T-helper 2 cell treated with Interferon-gamma antibody and Interleukin-4, amounts not matched to agents 100 ng/mL and 5 ng/mL, for 36 hours (primary cell): ENCODE results near the gene TOPBP1. TPM values are rescaled to one million over a fixed set of nuclear protein-coding genes. Genes with fewer than 3 reads are reported as not detected.
"Not testable (repeated sequence)": the region's sequence is repeated elsewhere in the genome, so short reads cannot be mapped to it uniquely, and the experiment has no call there.

ENCODE experiments used
- intact Hi-C: fragments of 100-400 bp; cut with micrococcal nuclease; formaldehyde crosslinking; loops from one replicate; pipeline ENCODE4 v1.15.1; 2023
- total RNA-seq: library from RNA; stranded (reverse); gene quantifications from 2 replicates; pipeline ENCODE4 v1.2.3, GENCODE V29; 2022

The TOPBP1 gene
- total RNA-seq, result 88.4 and 93.0 TPM in 2 replicates

DNA sequence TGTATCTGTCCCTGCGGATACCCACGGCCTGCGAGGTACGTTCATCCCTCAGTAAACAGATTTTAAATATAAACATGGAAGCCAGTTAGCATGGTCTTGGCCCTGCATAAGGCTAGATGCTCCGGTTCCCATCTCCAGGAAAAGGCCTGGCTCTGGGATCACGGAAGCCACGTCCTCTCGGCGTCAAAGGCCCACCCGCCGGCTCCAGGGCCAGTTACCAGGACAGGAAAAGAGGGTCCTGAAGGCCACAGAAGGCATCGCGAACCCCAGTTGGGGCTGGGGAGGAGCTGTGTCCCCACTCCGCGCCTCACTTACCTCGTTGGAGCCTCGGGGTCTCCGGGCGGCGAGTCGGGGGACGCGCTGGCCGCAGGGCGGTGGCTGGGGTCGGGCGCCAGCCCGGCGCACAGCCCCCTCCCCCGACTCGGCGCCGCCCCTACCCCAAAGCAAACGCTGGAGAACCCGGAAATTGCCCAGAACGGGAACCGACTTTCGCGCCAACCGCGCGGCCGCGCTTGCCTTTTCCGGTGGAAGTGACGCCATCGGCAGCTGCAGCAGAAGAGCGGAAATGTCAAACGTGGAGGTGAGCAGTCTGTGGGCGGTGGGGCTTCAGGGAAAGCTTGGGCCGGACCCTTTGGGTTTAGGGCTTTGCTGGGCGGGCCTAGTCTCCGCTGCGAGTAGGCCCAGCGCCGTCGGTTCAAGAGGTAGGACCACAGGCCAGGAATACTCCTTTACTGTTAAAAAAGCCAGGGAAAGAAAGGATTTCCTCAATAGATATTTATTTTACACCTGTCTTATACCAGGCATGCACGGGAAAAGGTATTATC lies at the start of gene TOPBP1:
TSS of gene TOPBP1 (minus strand) at position 488 of the 824 bp plus-strand sequence. CDS start 814 bp downstream, outside the sequence.
- intact Hi-C loops, result loop anchor here (1.0 to 5.0 kb wide), 8 partner anchors 88 to 1245 kb away; partner anchors contain the start of genes ANAPC13, CDV3, DNAJC13 and NPHP3

DNA sequence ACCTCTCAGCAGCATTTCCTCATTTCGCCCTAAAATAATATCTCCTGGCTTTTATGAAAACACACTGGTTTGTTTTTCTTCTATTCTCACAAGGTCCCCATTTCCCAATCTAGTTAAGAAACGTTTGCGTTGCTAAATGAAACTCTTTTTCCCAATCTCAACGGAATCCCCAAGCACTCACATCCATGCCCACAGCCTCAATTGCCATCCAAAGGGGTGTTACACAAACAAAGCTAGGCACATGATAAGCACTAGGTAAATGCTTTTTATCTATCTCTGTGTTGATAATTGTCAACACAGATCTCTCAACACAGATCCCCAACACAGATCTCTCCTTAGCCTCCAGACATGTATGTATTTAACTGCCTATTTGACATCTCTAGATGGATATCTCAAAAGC lies 49.3 kb upstream of the TOPBP1 start:
- intact Hi-C loops, result no loop called here

DNA sequence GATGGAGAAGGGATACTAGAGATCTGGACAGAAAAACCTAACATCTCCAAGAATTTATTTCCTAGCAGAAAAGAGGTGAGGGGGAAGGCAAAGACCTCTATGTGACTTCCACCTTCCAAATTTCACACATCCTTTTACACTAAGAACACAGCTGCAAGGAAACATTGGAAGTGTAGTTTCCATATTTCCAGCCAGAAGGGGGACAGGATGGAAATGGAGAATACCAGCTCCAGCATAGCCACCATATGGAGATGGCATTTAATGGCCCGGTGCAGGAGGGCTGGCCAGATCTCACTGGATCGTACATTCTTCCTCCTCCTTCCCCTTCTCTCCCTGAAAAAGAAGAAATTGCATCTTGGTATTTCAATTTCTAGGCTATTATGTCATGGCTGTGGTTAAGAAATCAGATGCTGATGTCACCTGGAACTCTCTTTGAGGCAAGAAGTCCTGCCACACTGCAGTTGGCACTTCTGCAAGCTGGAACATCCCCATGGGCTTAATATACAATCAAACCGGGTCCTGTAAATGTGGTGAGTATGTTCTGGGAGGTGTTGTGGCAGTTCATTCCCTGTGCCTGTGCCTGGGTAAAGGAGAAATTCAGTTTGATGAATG lies 47.5 kb upstream of the TOPBP1 start:
- intact Hi-C loops, result no loop called here

- intact Hi-C loops, result no loop called here
These were observed 44.3 kb upstream of the TOPBP1 start for GRCh38 chr3:133706033-133706432.

GRCh38 chr3:133703915-133704314 lies 42.2 kb upstream of the TOPBP1 start:
- intact Hi-C loops, result no loop called here

- intact Hi-C loops, result no loop called here
These were observed 40.0 kb upstream of the TOPBP1 start for GRCh38 chr3:133701435-133702358.

GRCh38 chr3:133700351-133700750 lies 38.6 kb upstream of the TOPBP1 start:
- intact Hi-C loops, result no loop called here

DNA sequence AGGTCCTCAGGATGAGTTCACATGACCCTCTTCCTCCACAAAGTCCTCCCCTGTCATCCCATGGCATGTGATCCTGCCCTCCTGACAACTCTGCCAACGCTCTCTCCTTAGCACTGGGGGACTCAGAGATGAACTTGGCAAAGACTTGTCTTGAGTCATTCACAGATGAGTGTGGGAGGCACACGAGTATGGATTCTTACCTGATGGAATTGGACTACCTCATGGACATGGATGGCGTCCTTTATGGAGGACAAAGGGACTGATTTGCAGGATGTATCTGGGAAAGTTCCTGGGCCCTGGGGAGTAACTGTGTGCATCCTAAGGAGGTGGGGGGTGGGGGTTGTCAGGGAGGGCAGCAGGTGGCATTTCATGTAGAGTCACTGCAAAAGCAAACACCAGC lies 38.2 kb upstream of the TOPBP1 start:
- intact Hi-C loops, result no loop called here

- intact Hi-C loops, result no loop called here
These were observed 37.7 kb upstream of the TOPBP1 start for GRCh38 chr3:133699467-133699866.

GRCh38 chr3:133697960-133698359 lies 36.2 kb upstream of the TOPBP1 start:
- intact Hi-C loops, result no loop called here

GRCh38 chr3:133695560-133696171 lies 33.9 kb upstream of the TOPBP1 start:
- intact Hi-C loops, result no loop called here

DNA sequence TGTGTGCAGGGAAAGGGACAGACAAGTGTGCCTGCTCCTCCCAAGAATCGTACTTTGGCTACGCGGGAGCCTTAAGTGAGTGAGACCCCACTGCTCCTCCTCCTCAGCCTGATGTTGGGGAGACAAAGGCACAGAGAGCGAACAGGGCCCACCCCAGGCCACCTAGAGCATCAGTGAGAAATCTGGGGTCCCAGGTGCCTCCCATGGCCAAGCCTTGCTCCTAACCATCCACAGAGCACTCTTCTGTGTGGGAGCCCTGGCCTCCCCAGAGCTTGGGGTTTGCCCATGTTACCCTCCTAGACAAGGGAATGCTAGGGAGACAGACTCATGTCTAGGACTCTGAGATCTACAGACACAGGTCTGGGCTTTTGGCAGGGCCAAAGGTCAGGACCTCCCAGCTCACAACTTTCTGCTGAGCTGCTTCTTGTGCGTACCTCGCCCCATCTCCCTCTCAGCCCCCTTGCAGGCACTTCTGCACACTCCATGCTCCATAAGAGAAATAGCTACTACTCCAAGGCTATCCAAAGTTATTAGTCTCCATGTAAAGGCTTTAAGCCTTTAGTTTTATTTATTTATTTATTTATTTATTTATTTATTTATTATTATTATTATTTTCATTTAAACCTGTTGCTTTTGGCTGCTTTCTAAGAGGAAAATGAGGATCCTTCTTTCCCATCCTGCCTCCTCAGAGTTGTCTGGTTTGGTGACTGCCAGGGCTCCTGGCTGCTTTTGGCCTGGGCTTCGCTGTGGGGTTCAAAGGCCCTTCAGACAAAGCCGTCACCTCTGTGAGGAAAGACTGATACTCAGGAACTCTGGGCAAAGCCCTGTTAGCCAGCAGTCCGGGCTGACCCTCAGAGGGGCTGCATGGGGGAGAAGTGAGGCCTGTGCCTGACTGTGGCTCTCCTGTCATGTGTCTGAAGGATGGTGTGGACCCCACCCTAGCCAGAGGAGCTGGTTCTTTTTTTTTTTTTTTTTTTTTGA lies 32.8 kb upstream of the TOPBP1 start:
- intact Hi-C loops, result no loop called here

- intact Hi-C loops, result no loop called here
These were observed 32.1 kb upstream of the TOPBP1 start for GRCh38 chr3:133693821-133694220.

GRCh38 chr3:133692759-133693158 lies 31.0 kb upstream of the TOPBP1 start:
- intact Hi-C loops, result no loop called here

- intact Hi-C loops, result no loop called here
These were observed 29.7 kb upstream of the TOPBP1 start for GRCh38 chr3:133691273-133692107.

- intact Hi-C loops, result not testable (repeated sequence)
These were observed 16.3 kb upstream of the TOPBP1 start for GRCh38 chr3:133677993-133678392.

DNA sequence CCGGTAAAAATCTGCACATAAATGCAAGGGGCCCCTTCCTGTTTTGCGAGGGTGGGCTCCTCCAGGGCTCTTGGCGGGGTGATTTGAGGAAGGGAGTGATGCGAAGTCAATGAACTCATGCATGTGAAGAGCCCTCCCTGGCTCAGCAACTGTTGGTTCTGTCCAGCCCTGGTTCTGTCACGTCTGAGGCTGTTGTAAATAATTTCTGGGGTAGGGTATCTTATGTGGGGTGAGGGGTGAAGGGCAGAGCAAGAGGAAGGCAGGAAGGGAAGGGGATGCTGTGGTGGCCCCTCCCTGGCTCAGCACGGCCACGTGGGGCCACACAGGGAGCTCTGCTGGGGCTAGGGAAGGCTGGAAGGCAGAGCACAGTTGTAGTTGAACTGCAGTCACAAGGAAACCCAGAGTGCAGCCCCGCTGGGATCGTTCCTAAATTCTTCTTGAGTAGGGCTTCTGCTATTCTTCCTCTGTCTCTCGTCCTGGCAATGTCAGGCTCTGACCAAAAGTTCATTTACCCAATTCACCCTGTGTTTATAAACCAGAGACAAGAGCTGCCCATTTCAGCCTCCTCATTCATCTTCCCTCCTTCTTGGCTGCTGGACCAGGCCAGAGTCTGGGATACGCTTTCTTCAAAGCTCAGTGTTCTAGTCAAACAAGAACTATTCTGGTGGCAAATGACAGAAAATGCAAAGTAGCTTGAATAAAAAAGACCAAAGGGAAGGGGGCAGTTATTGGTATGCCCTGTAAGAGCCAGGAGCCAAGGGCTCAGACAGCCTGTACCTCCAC lies 14.8 kb upstream of the TOPBP1 start:
- intact Hi-C loops, result no loop called here

GRCh38 chr3:133675631-133676335 lies 14.0 kb upstream of the TOPBP1 start:
- intact Hi-C loops, result no loop called here
